ENCODE results near the gene AHRR.

DNA sequence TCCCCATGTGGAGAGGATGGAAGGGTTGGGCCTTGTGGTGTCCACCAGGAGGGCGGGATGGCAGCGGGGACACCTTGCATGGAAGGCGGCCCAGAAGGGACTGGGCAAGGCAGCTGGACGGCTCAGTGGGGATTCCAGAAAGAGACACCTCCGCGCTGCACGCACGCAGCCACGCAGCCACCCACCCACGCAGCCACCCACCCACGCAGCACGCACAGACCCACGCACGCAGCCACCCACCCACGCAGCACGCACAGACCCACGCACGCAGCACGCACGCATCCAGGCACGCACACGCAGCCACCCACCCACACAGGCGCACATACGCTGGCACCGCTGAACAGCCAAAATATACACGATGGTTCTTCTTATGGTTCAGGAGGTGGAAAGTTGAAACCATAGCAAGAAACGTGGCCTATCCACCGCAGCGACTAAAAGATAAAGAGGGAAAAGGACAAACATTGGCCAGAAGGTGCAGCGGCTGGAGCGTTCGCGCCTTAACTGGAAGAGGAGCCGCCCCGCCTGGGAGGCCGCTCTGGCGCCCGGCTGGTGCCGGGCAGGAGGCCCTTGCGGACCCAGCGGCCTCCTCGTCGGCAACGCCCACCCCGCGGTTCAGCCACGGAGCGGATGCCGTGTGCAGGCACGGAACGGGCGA is 99.2 kb downstream of the AHRR start:
- TF ChIP-seq, protein P1, sequence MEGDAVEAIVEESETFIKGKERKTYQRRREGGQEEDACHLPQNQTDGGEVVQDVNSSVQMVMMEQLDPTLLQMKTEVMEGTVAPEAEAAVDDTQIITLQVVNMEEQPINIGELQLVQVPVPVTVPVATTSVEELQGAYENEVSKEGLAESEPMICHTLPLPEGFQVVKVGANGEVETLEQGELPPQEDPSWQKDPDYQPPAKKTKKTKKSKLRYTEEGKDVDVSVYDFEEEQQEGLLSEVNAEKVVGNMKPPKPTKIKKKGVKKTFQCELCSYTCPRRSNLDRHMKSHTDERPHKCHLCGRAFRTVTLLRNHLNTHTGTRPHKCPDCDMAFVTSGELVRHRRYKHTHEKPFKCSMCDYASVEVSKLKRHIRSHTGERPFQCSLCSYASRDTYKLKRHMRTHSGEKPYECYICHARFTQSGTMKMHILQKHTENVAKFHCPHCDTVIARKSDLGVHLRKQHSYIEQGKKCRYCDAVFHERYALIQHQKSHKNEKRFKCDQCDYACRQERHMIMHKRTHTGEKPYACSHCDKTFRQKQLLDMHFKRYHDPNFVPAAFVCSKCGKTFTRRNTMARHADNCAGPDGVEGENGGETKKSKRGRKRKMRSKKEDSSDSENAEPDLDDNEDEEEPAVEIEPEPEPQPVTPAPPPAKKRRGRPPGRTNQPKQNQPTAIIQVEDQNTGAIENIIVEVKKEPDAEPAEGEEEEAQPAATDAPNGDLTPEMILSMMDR (IDR thresholded peaks at IDR 0.05; ENCODE audit: low read length): no peak
- no peak for TF ChIP-seq EZH2 (IDR thresholded peaks at IDR 0.05; ENCODE audit: borderline replicate concordance, low read length)
